ENCODE measurements around the gene CD274.
"Not testable (repeated sequence)": the region's sequence is repeated elsewhere in the genome, so short reads cannot be mapped to it uniquely, and the experiment has no call there.

Gene CD274

DNA sequence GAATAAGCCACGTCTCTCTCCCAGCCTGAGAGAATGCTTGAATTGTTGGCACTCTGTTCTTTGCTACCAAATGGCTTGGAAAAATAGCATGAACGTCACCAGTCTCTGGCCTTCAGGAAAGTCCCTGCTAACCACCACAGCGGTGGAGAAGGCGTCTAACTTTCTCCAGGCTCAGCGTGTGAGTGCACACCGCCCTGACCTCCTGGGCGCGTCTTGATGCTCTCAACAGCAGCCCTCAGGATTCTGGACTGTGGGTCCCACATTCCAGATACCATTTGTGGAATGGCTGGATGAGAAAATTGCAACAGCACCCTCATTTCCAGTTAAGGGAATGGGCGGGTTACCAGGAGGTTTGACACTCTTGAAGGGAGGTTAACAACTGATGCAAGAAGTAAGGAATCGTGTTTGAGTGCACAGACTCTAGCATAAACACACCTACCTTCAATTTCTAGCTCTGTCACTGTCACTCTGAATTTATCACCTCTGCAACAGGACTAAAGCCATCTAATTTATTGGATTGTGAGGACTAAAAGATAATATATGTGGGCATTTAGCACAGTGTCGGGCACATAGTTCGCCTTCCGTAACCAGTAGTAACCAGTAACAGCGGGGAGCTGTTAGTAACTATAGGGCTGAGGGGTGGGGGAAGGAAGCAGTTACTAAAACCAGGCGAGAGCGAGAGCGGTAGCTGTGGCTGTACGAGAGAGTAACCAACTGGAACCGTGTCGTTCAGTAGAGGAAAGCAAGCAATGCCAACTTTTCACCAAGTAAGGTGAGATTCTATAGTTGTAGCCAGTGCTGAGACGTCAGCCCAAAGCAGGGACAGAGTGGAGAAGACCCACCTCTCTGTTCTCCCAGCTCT lies 11.8 kb upstream of the CD274 start:
- no peak for DNase-seq

DNA sequence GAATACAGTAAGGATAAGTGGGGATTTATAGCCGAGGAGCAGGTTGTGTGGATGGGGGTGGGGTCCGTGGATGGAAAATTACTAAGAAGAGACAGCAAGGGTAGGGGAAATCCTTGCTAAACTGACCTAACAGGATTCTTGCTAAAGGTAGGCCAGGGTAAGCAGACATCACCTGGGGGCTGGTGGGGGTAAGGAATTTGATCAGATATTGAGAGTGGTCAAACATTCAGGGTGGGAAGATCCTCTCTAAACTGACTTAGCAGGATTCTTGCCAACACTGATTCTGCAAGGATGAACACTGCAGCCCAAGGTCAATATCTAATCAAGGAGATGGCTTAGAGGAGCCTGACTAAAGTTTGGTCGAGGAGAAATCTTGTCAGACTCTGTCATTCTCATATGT lies 9.9 kb upstream of the CD274 start:
- DNase-seq: no peak

DNA sequence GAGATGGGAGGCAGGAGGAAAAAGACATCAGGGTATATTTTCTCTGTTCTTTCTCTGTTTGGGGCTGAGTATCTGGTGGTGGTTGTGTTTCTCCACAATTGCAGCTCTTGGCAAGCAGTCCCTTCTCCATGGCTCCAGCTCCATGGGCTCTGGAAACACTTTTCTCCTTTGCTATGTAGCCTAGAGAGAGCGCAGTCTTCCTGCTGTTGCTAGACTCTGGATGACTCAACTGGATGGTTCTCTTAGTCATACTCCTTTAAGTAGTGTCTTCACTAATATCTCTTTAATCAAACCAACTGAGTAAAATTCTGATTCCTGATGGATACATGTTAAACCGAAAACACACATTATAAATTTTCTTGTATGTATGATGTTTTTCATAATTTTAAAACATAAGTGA lies 9.3 kb upstream of the CD274 start:
- no peak for DNase-seq

DNA sequence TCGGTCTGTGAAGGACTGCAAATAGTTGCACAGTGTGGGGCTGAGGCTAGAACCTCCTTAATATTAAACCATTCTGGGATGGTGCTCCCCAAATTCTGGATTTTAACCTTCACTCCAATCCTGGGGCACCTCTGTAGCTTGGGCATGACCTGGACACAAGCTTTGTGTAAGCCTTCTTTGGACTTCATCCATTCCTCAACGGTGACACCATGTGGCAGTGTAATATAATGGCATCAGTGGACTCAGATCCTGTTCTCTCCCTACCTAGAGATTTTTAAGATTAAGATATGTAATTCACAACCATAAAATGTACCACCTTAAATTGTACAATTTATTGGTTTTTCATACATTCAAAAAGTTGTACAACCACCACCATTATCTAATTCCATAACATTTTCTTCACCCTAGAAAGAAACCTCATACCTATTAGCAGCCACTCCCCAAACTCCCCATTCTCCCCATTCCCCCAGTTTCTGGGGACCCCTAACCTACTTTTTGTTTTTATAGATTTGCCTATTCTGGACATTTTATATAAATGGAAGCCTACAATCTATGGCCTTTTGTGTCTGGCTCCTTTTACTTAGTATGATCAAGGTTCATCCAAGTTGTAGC lies 7.8 kb upstream of the CD274 start:
- no peak for DNase-seq

DNA sequence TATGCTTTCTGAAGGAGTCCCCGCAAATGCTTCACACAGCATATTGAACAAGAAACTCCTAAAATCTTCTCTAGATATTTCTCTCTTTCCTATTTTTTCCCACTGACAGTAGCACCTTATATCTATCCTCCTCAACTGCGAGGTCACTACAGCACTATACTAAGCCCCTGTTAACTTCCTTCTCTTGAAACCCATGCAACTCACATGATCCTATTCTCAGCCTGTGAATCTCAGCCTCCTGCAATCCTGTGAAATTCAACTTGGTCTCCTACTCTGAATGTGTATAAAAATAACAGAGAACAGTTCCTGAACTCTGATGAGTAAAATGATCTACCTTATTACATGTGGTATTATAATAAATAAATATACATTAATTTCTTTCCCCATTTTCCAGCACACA lies 6.5 kb upstream of the CD274 start:
- no peak for DNase-seq

DNA sequence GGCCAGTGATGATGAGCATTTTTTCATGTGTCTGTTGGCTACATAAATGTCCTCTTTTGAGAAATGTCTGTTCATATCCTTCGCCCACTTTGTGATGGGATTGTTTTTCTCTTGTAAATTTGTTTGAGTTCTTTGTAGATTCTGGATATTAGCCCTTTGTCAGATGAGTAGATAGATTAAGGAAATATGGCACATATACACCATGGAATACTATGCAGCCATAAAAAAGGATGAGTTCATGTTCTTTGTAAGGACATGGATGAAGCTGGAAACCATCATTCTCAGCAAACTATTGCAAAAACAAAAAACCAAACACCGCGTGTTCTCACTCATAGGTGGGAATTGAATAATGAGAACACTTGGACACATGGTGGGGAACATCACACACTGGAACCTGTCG lies 5.2 kb upstream of the CD274 start:
- DNase-seq: not testable (repeated sequence)

DNA sequence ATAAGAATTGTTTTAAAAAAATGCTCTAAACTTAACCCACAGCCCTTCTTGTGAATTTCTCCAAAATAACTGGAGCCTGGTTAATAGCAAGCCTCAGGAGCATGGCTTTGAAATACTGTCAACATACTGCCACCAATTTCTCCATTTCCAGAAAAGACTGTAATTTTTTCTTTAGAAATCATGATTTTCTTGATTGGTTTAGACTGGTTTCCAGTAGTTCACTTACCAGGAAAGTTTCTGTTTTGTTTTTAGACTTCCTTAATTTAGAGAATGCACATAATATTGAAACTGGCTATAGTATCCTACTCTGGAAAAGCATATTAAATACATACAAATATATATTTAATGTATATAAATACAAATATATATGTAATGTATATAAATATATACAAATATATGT lies 4.5 kb upstream of the CD274 start:
- DNase-seq: no peak

DNA sequence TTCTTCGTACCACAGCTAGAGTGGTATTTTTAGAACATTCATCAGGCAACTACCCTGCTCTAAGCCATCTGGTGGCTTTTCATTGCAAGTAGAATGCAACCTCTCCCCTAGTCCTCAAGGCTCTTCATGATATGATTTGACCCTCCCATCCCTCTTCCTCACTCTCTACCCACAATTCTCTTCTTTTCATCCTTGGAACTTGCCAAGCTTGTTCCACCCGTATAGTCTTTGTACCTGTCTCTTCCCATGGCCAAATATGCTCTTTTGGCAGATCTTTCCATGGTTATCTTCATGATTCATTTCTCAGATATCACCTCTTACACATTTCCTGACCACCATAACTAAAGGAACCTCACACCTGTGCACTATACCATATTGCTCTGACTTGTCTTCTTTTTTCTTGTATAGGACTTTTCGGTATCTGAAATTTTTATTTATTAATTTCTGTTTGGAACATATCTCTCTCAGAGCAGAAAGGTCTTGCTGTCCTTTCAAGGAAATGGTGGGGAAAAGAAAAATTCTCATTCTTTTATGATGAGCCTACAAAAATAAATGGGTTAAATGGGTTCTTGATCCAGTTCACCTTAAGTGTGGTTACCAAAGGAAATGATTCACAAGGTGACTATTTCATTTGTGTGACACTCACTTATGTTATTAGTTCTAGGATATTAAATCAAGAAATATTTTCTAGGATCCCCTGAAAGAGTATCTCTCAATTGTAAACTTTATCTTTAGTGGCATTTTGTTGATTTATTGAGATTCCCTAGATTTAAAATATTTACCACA lies 3.7 kb upstream of the CD274 start:
- DNase-seq: no peak

DNA sequence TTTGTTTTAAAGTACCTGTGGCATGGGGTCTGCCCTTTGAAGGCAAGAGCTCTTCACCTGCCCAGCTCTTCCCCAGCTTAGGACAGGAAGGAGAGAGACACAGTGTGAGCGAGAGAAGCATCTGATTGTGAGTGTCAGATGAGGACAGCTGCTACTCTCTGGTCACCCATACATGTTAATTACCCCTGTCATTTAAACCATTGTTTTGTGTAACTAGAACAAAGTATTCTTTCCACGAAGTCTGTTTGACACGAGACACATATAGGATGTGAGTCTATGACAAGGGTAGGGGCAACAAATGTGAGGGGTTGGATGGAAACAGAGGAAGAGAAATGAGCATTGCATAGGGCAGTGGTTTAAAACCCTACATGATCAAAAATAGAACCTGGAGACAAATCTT lies 3.0 kb upstream of the CD274 start:
- no peak for DNase-seq

DNA sequence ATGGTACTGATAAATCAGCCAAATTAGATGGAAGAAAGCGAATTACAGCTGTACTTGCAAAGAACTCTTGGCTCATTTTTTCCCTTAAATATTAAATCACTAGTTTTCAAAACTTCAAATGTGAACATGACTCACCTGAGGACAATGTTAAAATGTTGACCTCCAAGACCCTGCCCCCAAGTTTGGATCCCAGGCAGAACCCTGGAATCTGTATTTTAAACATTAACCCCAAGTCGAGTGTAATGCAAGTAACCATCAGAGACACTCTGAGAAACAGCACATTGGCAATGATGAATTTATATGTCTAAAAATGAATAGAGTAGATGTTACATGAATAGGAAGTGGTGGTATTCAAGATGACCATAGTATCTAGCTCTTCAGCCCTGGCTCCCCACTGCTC lies 2.3 kb upstream of the CD274 start:
- no peak for DNase-seq

DNA sequence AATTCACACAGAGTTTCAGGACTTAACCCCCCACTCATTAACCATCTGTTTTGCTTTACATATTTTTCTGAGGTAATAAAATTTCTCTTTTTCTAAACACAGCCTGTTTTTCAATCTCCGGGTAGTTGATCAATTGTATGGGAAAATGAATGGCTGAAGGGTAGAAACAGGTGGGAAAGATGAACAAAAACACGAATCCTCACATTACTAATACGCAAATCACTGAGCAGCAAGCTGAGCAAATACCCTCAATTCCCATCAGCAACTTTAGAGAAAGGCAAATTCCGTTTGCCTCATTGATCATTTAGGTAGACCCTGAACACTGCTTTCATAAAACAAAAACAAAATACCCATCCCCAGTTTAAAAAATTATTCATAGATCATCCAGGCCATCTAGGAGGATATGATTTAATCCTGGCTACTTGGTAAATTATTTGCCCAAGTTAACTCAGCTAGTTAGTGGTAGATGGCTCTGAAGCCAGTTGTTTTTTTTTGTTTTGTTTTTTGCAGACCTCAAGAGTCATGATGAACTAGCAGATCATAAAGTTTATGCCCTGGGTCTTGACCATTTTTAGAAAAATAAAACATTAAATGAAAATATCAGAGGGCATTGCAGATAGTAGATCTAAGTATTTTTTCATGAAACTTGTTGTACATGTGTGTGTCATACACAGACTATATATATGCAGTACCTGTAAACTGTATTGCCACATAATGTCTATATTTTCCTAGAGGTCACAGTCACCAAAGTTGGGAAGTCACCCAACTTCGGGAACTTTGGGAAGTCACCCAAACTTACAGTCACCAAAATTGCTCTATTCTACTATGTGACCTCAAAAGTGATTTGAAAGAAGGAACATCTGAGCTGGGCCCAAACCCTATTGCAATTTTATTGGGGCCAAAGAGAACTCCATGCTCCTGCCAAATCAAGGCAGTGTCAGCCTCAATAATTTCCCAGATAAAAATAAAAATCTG lies 1.6 kb upstream of the CD274 start:
- DNase-seq: no peak

DNA sequence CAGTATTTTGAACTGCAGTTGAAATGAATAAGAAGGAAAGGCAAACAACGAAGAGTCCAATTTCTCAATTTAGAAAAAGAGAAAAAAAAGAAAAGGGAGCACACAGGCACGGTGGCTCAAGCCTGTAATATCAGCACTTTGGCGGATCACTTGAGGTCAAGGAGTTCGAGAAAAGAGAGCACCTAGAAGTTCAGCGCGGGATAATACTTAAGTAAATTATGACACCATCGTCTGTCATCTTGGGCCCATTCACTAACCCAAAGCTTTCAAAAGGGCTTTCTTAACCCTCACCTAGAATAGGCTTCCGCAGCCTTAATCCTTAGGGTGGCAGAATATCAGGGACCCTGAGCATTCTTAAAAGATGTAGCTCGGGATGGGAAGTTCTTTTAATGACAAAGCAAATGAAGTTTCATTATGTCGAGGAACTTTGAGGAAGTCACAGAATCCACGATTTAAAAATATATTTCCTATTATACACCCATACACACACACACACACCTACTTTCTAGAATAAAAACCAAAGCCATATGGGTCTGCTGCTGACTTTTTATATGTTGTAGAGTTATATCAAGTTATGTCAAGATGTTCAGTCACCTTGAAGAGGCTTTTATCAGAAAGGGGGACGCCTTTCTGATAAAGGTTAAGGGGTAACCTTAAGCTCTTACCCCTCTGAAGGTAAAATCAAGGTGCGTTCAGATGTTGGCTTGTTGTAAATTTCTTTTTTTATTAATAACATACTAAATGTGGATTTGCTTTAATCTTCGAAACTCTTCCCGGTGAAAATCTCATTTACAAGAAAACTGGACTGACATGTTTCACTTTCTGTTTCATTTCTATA lies 602 bp upstream of the CD274 start:
- no peak for DNase-seq

DNA sequence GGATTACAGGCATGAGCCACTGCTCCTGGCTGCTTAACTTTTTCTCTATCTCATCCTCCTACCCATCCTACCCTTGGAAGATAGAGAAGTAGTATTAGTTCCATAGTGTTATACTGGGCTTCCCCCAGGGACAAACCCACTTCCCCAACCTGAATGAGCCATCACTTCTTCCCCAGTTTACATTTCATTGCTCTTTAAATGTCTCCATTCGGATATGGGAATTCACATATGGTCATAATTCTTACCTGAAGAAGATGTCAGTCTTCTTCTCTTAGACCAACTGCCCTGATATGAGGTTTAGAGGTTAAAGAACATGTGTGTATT lies 1.9 kb downstream of the CD274 start:
- DNase-seq: no peak

DNA sequence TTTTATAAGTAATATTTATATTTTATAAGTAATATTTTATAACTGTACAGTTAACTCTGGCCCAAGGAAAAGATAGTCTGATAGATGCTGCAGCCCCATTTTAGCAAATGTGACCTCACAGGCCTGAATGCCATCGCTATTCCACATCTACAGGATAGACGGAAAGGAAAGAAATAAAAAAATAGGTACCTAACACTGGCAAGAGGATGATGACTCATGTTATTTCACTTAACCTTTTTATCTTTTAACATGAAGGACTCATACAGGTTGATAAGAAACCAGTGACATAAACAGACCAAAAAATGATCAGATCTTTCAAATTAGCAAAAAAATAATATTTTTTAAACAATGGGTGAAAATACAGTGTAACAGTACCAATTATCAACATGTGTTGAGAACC lies 2.7 kb downstream of the CD274 start:
- no peak for DNase-seq

DNA sequence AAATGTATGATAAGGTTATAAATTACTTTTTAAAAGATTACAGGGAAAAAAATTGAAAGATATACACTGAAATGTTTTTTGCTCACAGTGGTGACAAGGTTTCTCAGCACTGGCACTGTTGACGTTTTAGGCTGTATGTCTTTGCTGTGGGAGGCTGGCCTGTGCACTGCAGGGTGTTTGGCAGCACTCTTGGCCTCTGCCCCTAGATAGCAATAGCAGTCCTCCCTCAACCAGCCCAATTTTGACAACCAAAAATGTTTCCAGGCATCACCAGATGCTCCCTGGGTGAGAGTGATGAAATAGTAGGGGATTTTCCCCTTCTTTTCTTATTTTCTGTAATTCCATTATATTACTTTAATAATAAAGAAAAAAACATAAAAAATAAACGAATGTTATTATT lies 3.3 kb downstream of the CD274 start:
- DNase-seq: no peak

DNA sequence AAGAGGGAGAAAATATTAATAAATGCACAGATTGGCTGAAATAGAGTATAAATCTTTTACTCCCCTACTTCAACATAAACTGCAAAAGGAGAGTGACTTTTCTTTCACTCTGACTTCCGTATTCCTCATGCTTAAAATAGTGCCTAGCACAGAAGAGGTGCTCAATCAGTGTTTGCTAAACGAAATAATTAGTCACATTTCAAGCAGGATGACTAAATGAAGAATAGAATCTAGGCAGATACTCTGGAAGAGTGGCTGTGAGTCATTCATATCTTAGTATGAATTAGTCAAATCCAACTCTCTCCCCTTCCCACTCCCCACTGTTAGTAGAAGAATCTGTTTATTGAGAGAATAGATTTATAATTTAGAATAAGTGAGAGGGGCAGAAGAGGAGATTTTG lies 4.8 kb downstream of the CD274 start:
- no peak for DNase-seq

DNA sequence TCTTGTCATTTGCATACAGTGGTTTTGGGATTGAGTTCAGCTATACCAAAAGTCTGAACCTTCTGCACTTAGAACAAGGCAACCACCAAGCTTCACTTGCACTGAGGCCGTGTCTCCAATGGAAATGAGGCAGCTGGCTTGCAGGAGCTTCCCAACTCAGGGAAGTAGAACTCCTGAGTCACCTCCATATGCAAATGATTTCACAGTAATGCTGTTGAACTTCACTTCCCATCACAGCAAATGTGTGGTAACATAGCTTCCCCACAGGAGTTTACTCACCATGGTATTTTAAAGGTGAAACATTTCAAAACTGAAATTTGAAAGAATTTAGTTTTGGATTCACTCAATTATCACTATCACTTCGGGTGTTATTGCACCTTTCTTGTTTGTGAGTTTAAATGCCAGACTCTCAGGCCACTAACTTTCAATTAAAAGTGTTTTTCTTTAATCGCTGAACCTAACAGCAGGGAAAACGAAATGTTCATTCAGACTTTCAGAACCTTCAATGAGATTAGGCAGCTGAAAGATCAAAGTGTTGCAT lies 9.0 kb downstream of the CD274 start:
- DNase-seq: no peak

DNA sequence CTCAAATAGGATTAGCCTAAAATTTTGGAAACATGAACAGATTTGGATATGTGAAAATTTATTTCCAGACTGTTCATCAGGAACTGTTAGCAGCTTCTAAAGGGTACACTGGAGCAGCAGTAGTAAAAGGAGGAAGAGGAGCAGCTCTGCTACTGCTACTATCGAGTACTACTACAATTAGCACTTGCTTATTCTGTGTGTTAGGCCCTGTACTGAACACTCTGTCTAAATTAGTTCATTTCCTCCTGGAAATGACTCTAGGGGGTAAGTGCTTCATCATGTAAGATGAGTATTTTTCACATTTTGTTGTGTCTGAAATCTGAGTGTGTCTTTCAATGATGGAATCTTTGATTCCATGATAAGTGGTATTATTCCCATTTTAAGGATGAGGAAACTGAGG lies 9.8 kb downstream of the CD274 start:
- no peak for DNase-seq

DNA sequence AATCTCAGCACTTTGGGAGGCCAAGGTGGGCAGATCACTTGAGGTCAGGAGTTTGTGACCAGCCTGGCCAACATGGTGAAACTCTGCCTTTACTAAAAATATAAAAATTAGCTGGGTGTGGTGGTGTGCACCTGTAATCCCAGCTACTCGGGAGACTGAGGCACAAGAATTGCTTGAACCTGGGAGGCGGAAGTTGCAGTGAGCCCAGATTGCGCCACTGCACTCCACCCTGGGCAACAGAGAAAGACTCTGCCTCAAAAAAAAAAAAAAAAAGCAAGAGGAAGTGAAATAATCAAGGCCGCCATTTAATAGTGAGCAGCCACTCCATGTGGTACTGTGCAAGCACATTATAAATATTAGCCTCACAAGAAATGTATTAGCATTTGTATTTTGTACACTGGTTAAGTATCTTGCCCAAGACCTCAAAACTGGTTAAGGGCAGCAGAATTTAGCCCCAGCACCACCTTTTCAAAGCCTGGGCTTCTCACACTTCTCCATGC lies 14.5 kb downstream of the CD274 start:
- not testable (repeated sequence) for DNase-seq

DNA sequence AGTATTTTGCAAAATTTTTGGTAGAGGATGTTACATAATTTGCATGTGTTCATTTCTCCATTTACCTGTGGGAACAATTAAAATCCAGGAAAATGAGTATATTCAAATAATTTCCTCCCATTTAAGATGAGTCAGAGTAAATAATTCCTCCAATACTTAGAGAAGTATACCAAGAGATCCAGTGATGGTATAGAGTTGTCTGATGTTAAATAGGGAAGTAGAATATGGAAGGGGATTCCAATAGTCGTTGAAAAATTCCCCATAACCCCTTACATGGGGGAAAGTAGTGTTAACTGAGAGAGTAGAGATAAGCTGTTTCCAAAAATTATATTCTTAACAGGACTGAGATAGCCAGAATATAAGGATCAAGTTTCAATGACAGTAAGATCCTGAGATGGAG lies 15.7 kb downstream of the CD274 start:
- no peak for DNase-seq

DNA sequence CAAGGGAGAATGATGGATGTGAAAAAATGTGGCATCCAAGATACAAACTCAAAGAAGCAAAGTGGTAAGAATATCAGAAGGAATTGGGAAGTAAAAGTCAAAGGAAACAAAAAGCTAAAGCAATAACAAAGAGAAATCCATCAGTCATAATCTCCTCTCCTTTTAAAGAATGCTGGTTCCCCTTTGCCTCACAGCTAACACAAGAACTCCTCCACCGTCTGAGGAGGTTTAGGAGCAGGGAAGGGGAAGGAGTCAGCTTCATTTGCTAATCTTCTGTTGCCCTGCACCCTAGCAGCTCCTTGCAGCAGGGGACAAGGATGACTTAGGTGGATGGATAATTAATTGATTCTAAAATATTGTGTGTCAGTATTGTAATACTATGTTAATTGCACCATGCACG lies 16.4 kb downstream of the CD274 start:
- DNase-seq: no peak

DNA sequence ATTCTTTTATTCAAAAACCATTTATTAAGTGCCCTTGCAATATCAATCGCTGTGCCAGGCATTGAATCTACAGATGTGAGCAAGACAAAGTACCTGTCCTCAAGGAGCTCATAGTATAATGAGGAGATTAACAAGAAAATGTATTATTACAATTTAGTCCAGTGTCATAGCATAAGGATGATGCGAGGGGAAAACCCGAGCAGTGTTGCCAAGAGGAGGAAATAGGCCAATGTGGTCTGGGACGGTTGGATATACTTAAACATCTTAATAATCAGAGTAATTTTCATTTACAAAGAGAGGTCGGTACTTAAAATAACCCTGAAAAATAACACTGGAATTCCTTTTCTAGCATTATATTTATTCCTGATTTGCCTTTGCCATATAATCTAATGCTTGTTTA lies 18.5 kb downstream of the CD274 start:
- DNase-seq: no peak

All from KG1 (cell line).